Sigmoid colon (tissue), 7 donors: ENCODE results near the gene PAPOLA. TPM values are rescaled to one million over a fixed set of nuclear protein-coding genes. Genes with fewer than 3 reads are reported as not detected.
"Not testable (repeated sequence)": the region's sequence is repeated elsewhere in the genome, so short reads cannot be mapped to it uniquely, and the experiment has no call there.

ENCODE experiments used
- DNase-seq: peaks from one replicate; pipeline ENCODE4 v3.0.0-alpha.2; 2019
- H3K27ac ChIP-seq, 4 donors: fragments of 200-600 bp; sonication (generic); one replicate each; pipeline ENCODE4 v1.5.1; 2016 to 2019; ENCODE audit warnings: mild to moderate bottlenecking in 1 of 4
- H3K27me3 ChIP-seq, 3 donors: fragments of 200-600 bp; sonication (generic); one replicate each; pipeline ENCODE4 v1.5.1; 2019; ENCODE audit warnings: mild to moderate bottlenecking in 1 of 3
- H3K36me3 ChIP-seq, 4 donors: fragments of 200-600 bp; sonication (generic); one replicate each; pipeline ENCODE4 v1.5.1; 2016 to 2019
- H3K4me1 ChIP-seq, 4 donors: fragments of 200-600 bp; sonication (generic); one replicate each; pipeline ENCODE4 v1.5.1; 2017 to 2019
- H3K4me3 ChIP-seq, 4 donors: fragments of 200-600 bp; sonication (generic); one replicate each; pipeline ENCODE4 v1.5.1; 2017 to 2019; ENCODE audit warnings: mild to moderate bottlenecking in 2 of 4, moderate library complexity in 1 of 4
- H3K9me3 ChIP-seq, 4 donors: fragments of 200-600 bp in 3 of 4; sonication (generic) in 3 of 4; one replicate each; pipeline versions ENCODE4 v1.5.1 to v1.6.1; 2013 to 2019
- CTCF ChIP-seq, 4 experiments: fragments of 450-650 bp in 3 of 4; fragments of 200-600 bp in 1 of 4; IDR thresholded peaks; one replicate each; pipeline ENCODE4 v1.5.1; 2016 to 2019; ENCODE audit warnings: antibody characterized with exemption in 4 of 4, mild to moderate bottlenecking in 3 of 4, moderate library complexity in 2 of 4
- EP300 ChIP-seq, 4 donors: sonication (generic); formaldehyde crosslinking; IDR thresholded peaks; one replicate each; pipeline ENCODE4 v1.6.1; 2017; ENCODE audit warnings: antibody characterized with exemption in 4 of 4
- POLR2A ChIP-seq, 2 donors: fragments of 450-650 bp; IDR thresholded peaks; one replicate each; pipeline ENCODE4 v1.6.1; 2016; ENCODE audit warnings: antibody characterized with exemption in 2 of 2, mild to moderate bottlenecking in 2 of 2, moderate library complexity in 2 of 2
- POLR2AphosphoS5 ChIP-seq, 4 donors: sonication (generic); formaldehyde crosslinking; IDR thresholded peaks; one replicate each; pipeline ENCODE4 v1.6.1; 2017; ENCODE audit warnings: antibody characterized with exemption in 4 of 4
- WGBS, 2 donors: extraction: QIAGEN DNeasy Blood & Tissue Kit; methylation state at CpG; one replicate each; pipeline ENCODE4 v1.1.7; 2013; 5-methylcytosine and 5-hydroxymethylcytosine counted together
- intact Hi-C: fragments of 100-400 bp; cut with DNase I; formaldehyde crosslinking; loops from one replicate; pipeline ENCODE4 v1.15.1; 2023
- polyA plus RNA-seq, 3 donors: library from polyadenylated mRNA; stranded (reverse); fragments of 200-250 nt; gene quantifications; one replicate each; pipeline ENCODE4 v1.2.3, GENCODE V29; 2013
- total RNA-seq, 4 donors: library from RNA; depleted of rRNA; stranded (reverse); fragments of >200 nt; gene quantifications; one replicate each; pipeline ENCODE4 v1.1.0, GENCODE V29; 2016
- donor health status: healthy with polysubstance abuse.
- donor health status: Bipolar disorder and iron deficiency.
- donor health status: healthy.

Gene PAPOLA
- total and polyA plus RNA-seq, 7 donors: 67.9 to 154 (median 113) TPM

DNA sequence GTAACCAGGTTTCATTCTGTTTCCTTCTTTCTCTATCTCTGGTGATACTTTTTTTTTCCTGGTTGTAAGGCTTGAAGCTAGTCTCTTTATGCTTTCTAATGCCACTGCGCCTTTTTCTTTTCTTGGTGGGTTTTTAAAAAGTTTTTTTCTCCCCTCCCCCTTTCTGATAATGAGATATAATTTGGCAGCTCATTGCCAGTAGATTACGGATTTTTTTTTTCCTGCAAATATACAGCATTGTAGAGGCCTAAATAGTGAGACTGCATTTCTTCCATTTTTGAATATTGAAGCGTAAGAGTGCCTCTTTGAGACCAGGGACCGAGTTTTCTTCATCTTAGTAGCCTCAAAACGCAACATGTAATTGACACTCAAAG lies 1.1 kb downstream of the PAPOLA start:
- TF ChIP-seq POLR2A (IDR thresholded peaks at IDR 0.05) (no peak), POLR2AphosphoS5 (IDR thresholded peaks at IDR 0.05) (no peak), CTCF (IDR thresholded peaks at IDR 0.05) (no peak), EP300 (IDR thresholded peaks at IDR 0.05) (no peak)
- no peaks in the 10 kb centered on the region for H3K36me3 ChIP-seq
- no peaks in the 10 kb centered on the region for H3K9me3 ChIP-seq
- intact Hi-C loops: loop anchor here (5.0 to 10.0 kb wide), 5 partner anchors 141 to 968 kb away; partner anchors contain the start of genes ATG2B, GLRX5, GSKIP and VRK1
- H3K4me1 ChIP-seq: peaks cover 0 to 52% (median 46%) of the 10 kb centered on the region in 4 donors
- WGBS, 2 donors: 2 to 13% methylated on average over 5 of the region's 5 CpGs
- DNase-seq: no peak
- peak overlapping the region; percentile 59 to 88 (median 80) for H3K4me3 ChIP-seq
- peak overlapping the region; percentile 87 to 98 (median 95) for H3K27ac ChIP-seq
- H3K27me3 ChIP-seq: no peaks in the 10 kb centered on the region

GRCh38 chr14:96504353-96504752 lies 2.2 kb downstream of the PAPOLA start:
- intact Hi-C loops: loop anchor here (5.0 to 10.0 kb wide), 5 partner anchors 142 to 970 kb away; partner anchors contain the start of genes ATG2B, GLRX5, GSKIP and VRK1
- not testable (repeated sequence) for H3K36me3 ChIP-seq, DNase-seq, H3K9me3 ChIP-seq, H3K27me3 ChIP-seq
- Histone ChIP-seq H3K4me1 (peaks cover 0 to 61% (median 55%) of the 10 kb centered on the region in 4 donors), H3K4me3 (peak overlapping the region in 1 of 4 donors; percentile 86), H3K27ac (peak overlapping the region in 1 of 4 donors; percentile 98)
- WGBS, 2 donors: 93 to 94% methylated on average over 12 of the region's 12 CpGs

GRCh38 chr14:96507723-96508122 lies 5.5 kb downstream of the PAPOLA start:
- intact Hi-C loops: loop anchor here (10.0 kb wide), 2 partner anchors 223 to 973 kb away; partner anchors contain the start of gene GLRX5

GRCh38 chr14:96508900-96509299 lies 6.7 kb downstream of the PAPOLA start:
- WGBS, 2 donors: 78 to 93% methylated on average over 5 of the region's 5 CpGs
- no peak for DNase-seq
- TF ChIP-seq CTCF (IDR thresholded peaks at IDR 0.05): no peak
- no peak for TF ChIP-seq EP300 (IDR thresholded peaks at IDR 0.05)
- no peak for TF ChIP-seq POLR2AphosphoS5 (IDR thresholded peaks at IDR 0.05)
- TF ChIP-seq POLR2A (IDR thresholded peaks at IDR 0.05): no peak
- Histone ChIP-seq H3K27me3 (no peaks in the 10 kb centered on the region), H3K36me3 (no peaks in the 10 kb centered on the region), H3K4me3 (no peak overlapping the region), H3K9me3 (no peaks in the 10 kb centered on the region), H3K27ac (peak overlapping the region in 1 of 4 donors; percentile 6), H3K4me1 (peaks cover 0 to 79% (median 69%) of the 10 kb centered on the region in 4 donors)
- intact Hi-C loops: loop anchor here (10.0 kb wide), 2 partner anchors 224 to 974 kb away; partner anchors contain the start of gene GLRX5

More at GRCh38 chr14:96507723-96508122, 5.5 kb downstream of the PAPOLA start:
- Histone ChIP-seq H3K36me3 (no peaks in the 10 kb centered on the region), H3K4me1 (peaks cover 0 to 80% (median 66%) of the 10 kb centered on the region in 4 donors), H3K9me3 (no peaks in the 10 kb centered on the region), H3K4me3 (no peak overlapping the region), H3K27me3 (no peaks in the 10 kb centered on the region), H3K27ac (no peak overlapping the region)
- DNase-seq: no peak
- no peak for TF ChIP-seq POLR2AphosphoS5 (IDR thresholded peaks at IDR 0.05)
- 93 to 95% methylated on average over 7 of the region's 7 CpGs for WGBS, 2 donors

DNA sequence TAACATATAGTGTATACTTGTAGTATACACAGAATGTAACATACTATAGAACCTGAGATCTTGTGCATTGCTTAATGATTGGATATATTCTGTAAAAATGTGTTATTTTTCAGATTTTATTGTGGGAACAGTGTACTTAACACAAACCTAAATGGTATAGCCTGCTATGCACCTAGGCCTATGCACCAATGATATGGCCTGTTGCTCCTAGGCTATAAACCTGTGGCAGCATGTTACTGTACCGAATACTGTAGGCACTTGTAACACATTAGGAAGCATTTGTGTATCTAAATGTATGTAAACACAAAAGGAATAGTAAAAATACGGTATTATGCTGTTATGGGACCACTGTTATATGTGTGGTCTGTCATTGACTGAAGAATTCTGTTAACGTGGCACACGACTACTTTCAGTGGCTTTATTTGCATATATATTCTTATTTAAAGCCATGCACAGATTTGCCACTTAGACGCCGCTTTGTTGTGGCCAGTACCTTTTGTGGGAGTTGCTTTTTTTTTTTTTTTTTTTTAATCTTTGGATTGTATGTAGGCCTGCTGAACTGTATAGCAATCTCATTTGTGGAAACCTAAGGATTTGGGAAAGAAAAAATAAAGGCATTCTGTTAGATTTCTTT lies 7.4 kb downstream of the PAPOLA start:
- 54 to 65% methylated on average over 6 of the region's 6 CpGs for WGBS, 2 donors
- intact Hi-C loops: loop anchor here (10.0 kb wide), 2 partner anchors 225 to 975 kb away; partner anchors contain the start of gene GLRX5
- no peaks in the 10 kb centered on the region for H3K9me3 ChIP-seq
- no peak overlapping the region for H3K4me3 ChIP-seq
- TF ChIP-seq POLR2AphosphoS5 (IDR thresholded peaks at IDR 0.05) (no peak), CTCF (IDR thresholded peaks at IDR 0.05) (no peak), POLR2A (IDR thresholded peaks at IDR 0.05) (no peak), EP300 (IDR thresholded peaks at IDR 0.05) (no peak)
- H3K27me3 ChIP-seq: no peaks in the 10 kb centered on the region
- no peak for DNase-seq
- H3K27ac ChIP-seq: no peak overlapping the region
- H3K4me1 ChIP-seq: peaks cover 0 to 78% (median 67%) of the 10 kb centered on the region in 4 donors
- H3K36me3 ChIP-seq: no peaks in the 10 kb centered on the region
